ENCODE data around the gene CCL23.

- TF ChIP-seq, protein P1, sequence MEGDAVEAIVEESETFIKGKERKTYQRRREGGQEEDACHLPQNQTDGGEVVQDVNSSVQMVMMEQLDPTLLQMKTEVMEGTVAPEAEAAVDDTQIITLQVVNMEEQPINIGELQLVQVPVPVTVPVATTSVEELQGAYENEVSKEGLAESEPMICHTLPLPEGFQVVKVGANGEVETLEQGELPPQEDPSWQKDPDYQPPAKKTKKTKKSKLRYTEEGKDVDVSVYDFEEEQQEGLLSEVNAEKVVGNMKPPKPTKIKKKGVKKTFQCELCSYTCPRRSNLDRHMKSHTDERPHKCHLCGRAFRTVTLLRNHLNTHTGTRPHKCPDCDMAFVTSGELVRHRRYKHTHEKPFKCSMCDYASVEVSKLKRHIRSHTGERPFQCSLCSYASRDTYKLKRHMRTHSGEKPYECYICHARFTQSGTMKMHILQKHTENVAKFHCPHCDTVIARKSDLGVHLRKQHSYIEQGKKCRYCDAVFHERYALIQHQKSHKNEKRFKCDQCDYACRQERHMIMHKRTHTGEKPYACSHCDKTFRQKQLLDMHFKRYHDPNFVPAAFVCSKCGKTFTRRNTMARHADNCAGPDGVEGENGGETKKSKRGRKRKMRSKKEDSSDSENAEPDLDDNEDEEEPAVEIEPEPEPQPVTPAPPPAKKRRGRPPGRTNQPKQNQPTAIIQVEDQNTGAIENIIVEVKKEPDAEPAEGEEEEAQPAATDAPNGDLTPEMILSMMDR (IDR thresholded peaks at IDR 0.05): no peak
- no peak for TF ChIP-seq POLR2A (IDR thresholded peaks at IDR 0.05)
These were observed 16.4 kb upstream of the CCL23 start for GRCh38 chr17:36034127-36034526.
